Measurements from ENCODE around the gene NT5DC3. TPM values are rescaled to one million over a fixed set of nuclear protein-coding genes. Genes with fewer than 3 reads are reported as not detected.
A peak's percentile ranks its signal among the peaks of the same experiment; 100 is the strongest.

NT5DC3 gene
- total and polyA plus RNA-seq, 8 donors: 2.6 to 6.4 (median 4.0) TPM

- H3K27ac ChIP-seq: peak overlapping the region in 3 of 4 donors; percentile 19 to 41 (median 36)
- intact Hi-C loops (cut with DNase I): no loop called here
- FAIRE-seq (peak; percentile 43), DNase-seq (peak in 1 of 6 donors; percentile 49), ATAC-seq (peak; percentile 67 to 79 (median 71))
- H3K4me1 ChIP-seq: peaks cover 7 to 33% (median 25%) of the 10 kb centered on the region in 3 donors
- H3K36me3 ChIP-seq: no peaks in the 10 kb centered on the region
- 7 to 8% methylated on average over 3 of the region's 3 CpGs for WGBS, 2 donors
- H3K9me3 ChIP-seq: no peaks in the 10 kb centered on the region
- TF ChIP-seq CTCF (IDR thresholded peaks at IDR 0.05): no peak
- H3K4me3 ChIP-seq: no peak overlapping the region
- no peaks in the 10 kb centered on the region for H3K27me3 ChIP-seq
These were observed 11.5 kb upstream of the NT5DC3 start for GRCh38 chr12:103852498-103852997.

DNA sequence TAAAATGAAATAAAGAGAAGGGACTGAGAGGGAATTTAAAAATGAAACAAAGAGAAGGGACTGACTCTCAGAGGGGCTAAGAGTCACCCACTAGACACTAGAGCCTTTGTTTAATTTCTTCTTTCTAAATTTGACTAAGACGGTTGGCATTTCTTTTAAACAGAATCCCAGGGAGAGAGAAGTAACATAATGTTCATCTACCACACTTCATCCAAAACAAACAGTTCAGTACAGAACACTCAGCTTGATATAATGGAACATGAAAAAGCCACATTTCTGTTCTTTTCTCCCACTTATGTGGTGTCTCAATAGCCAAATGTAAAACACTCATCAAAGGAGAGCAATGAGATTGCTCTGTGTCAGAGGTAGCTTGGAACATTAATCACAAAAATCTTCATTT, 10.1 kb upstream of the NT5DC3 start:
- no peak for FAIRE-seq
- Histone ChIP-seq H3K4me3 (no peak overlapping the region), H3K27me3 (no peaks in the 10 kb centered on the region), H3K27ac (no peak overlapping the region), H3K9me3 (no peaks in the 10 kb centered on the region), H3K4me1 (peaks cover 7 to 33% (median 25%) of the 10 kb centered on the region in 3 donors), H3K36me3 (no peaks in the 10 kb centered on the region)
- no peak for ATAC-seq
- no peak for TF ChIP-seq CTCF (IDR thresholded peaks at IDR 0.05)
- DNase-seq: no peak
- WGBS, 2 donors: 33 to 53% methylated on average over 1 of the region's 1 CpG
- intact Hi-C loops (cut with DNase I): no loop called here

GRCh38 chr12:103850429-103850828, 9.4 kb upstream of the NT5DC3 start:
- 94 to 96% methylated on average over 1 of the region's 1 CpG for WGBS, 2 donors
- no peak for ATAC-seq
- Histone ChIP-seq H3K27me3 (no peaks in the 10 kb centered on the region), H3K4me3 (no peak overlapping the region), H3K4me1 (peaks cover under 1 to 26% (median 20%) of the 10 kb centered on the region in 3 donors), H3K27ac (no peak overlapping the region), H3K36me3 (no peaks in the 10 kb centered on the region), H3K9me3 (no peaks in the 10 kb centered on the region)
- intact Hi-C loops (cut with DNase I): no loop called here
- no peak for DNase-seq
- FAIRE-seq: no peak
- no peak for TF ChIP-seq CTCF (IDR thresholded peaks at IDR 0.05)

DNA sequence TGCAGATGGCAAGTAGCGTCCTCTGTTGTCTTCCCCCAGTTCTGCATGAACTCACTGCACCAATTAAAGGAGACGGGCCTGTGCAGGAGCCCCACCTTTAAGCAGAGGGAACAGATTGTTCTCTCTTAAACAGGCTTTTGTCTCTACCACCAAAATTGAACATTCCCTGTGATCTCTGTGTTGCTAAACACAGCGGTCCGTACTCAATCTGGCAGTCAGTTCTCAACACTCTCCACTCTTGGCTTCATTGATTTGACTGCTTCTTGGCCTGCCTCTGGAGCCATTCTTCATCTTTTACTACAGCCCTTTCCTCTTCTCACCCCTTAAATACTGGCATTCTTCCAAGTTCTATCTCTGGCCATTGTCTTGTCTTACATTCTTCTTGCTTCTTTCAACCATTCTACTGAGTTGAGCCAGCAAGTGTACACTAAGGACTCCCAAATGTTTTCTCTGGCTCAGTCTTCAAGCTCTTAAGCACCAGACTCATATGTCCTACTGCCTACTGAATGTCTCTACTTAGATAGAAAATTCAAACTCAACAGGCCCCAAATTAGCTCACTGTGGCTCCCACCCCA, 8.0 kb upstream of the NT5DC3 start:
- DNase-seq (no peak), ATAC-seq (no peak), FAIRE-seq (peak; percentile 37)
- Histone ChIP-seq H3K4me1 (peaks cover 0 to 14% (median 12%) of the 10 kb centered on the region in 3 donors), H3K27ac (no peak overlapping the region), H3K27me3 (no peaks in the 10 kb centered on the region), H3K4me3 (no peak overlapping the region), H3K9me3 (no peaks in the 10 kb centered on the region), H3K36me3 (no peaks in the 10 kb centered on the region)
- intact Hi-C loops (cut with DNase I): no loop called here
- TF ChIP-seq CTCF (IDR thresholded peaks at IDR 0.05): no peak
- WGBS, 2 donors: 83 to 93% methylated on average over 4 of the region's 4 CpGs

DNA sequence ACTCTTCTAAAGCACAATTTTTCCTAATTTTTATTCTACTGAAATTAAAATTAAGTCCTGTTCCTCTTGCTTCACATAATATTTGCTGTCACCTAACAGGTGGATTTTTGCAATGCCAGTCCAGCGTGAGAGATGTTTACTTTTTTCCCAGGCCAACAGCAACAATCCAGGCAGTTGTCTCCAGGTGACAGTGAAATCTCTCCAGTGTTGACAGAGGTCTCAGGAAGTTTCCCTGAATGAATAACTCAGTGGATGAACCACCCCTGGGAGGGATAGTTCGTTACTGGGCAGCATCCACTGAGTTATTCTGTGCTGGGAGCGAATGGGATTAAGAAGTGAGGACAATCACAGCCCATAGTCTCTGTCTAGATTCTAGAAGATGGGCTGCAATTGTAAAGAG, 7.1 kb upstream of the NT5DC3 start:
- H3K27ac ChIP-seq: no peak overlapping the region
- no peak overlapping the region for H3K4me3 ChIP-seq
- WGBS, 2 donors: 31 to 32% methylated on average over 3 of the region's 3 CpGs
- no peak for TF ChIP-seq CTCF (IDR thresholded peaks at IDR 0.05)
- peaks cover 0 to 13% (median 10%) of the 10 kb centered on the region in 3 donors for H3K4me1 ChIP-seq
- intact Hi-C loops (cut with DNase I): no loop called here
- H3K27me3 ChIP-seq: no peaks in the 10 kb centered on the region
- DNase-seq (no peak), ATAC-seq (peak in 3 of 4 donors; percentile 60 to 76 (median 73)), FAIRE-seq (no peak)
- no peaks in the 10 kb centered on the region for H3K9me3 ChIP-seq
- no peaks in the 10 kb centered on the region for H3K36me3 ChIP-seq
